RWPE2 (cell line): ENCODE data around the gene OCIAD1.

Experiments used
- ATAC-seq: fragments of 200-7000 bp; cut with Tn5 transposase; 3 replicates; pipeline ENCODE4 v1.9.1; 2021; ENCODE audit warnings: low read depth
- DNase-seq: peaks from one replicate; pipeline ENCODE4 v3.0.0-alpha.2; 2020; ENCODE audit warnings: low spot score
- H3K27ac ChIP-seq: fragments of 450-650 bp; 2 replicates; pipeline ENCODE4 v1.5.1; 2017; ENCODE audit warnings: mild to moderate bottlenecking; ENCODE audit not compliant: poor library complexity, severe bottlenecking
- H3K27me3 ChIP-seq: fragments of 250-450 bp; sonication (Bioruptor Pico); 2 replicates; pipeline ENCODE4 v1.5.1; 2021; ENCODE audit warnings: mild to moderate bottlenecking, moderate library complexity; ENCODE audit not compliant: insufficient read depth, poor library complexity, severe bottlenecking
- H3K36me3 ChIP-seq: fragments of 250-450 bp; sonication (Bioruptor Pico); 2 replicates; pipeline ENCODE4 v1.5.1; 2020; ENCODE audit warnings: low read depth, mild to moderate bottlenecking, moderate library complexity
- H3K4me1 ChIP-seq: fragments of 250-450 bp; sonication (Bioruptor Pico); 2 replicates; pipeline ENCODE4 v1.5.1; 2021; ENCODE audit warnings: mild to moderate bottlenecking, moderate library complexity; ENCODE audit not compliant: insufficient read depth, poor library complexity, severe bottlenecking
- H3K4me3 ChIP-seq: fragments of 250-450 bp; sonication (Bioruptor Pico); 2 replicates; pipeline ENCODE4 v1.5.1; 2021; ENCODE audit warnings: mild to moderate bottlenecking, moderate library complexity; ENCODE audit not compliant: severe bottlenecking
- H3K9me3 ChIP-seq: fragments of 250-450 bp; sonication (Bioruptor Pico); 2 replicates; pipeline ENCODE4 v1.5.1; 2021; ENCODE audit warnings: mild to moderate bottlenecking, moderate library complexity; ENCODE audit not compliant: severe bottlenecking
- CTCF ChIP-seq: fragments of 450-650 bp; IDR thresholded peaks from one replicate; pipeline ENCODE4 v1.5.1; 2017; ENCODE audit warnings: mild to moderate bottlenecking, moderate library complexity; ENCODE audit not compliant: poor library complexity, severe bottlenecking

Gene OCIAD1

GRCh38 chr4:48891028-48891619, 60.2 kb downstream of the OCIAD1 start:
- H3K4me1 ChIP-seq, result no peaks in the 10 kb centered on the region
- no peak for TF ChIP-seq CTCF
- DNase-seq, result no peak
- peaks cover 75% of the 10 kb centered on the region for H3K36me3 ChIP-seq
- no peak for ATAC-seq
- H3K4me3 ChIP-seq, result no peak overlapping the region
- H3K9me3 ChIP-seq, result no peaks in the 10 kb centered on the region
- H3K27ac ChIP-seq, result no peak overlapping the region
- H3K27me3 ChIP-seq, result no peaks in the 10 kb centered on the region

- Histone ChIP-seq H3K27ac (no peak overlapping the region), H3K36me3 (peaks cover 100% of the 10 kb centered on the region)
- DNase-seq, result no peak
Measured at GRCh38 chr4:48896845-48897244, 66.0 kb downstream of the OCIAD1 start.

GRCh38 chr4:48898733-48899431, 68.0 kb downstream of the OCIAD1 start:
- ATAC-seq, result peak; percentile 33; the same call in 1 of the 3 replicates
- Histone ChIP-seq H3K27ac (peak overlapping the region; percentile 30), H3K27me3 (no peaks in the 10 kb centered on the region), H3K36me3 (peaks cover 100% of the 10 kb centered on the region), H3K4me3 (no peak overlapping the region), H3K4me1 (peaks cover 17% of the 10 kb centered on the region), H3K9me3 (no peaks in the 10 kb centered on the region)
- DNase-seq, result no peak
- no peak for TF ChIP-seq CTCF

More at GRCh38 chr4:48896845-48897244, 66.0 kb downstream of the OCIAD1 start:
- Histone ChIP-seq H3K27me3 (no peaks in the 10 kb centered on the region), H3K4me1 (peaks cover 12% of the 10 kb centered on the region), H3K4me3 (no peak overlapping the region), H3K9me3 (no peaks in the 10 kb centered on the region)
- TF ChIP-seq CTCF, result no peak
- no peak for ATAC-seq

- Histone ChIP-seq H3K4me3 (no peak overlapping the region), H3K27ac (peak overlapping the region; percentile 30), H3K36me3 (peaks cover 100% of the 10 kb centered on the region), H3K4me1 (peaks cover 17% of the 10 kb centered on the region), H3K27me3 (no peaks in the 10 kb centered on the region), H3K9me3 (no peaks in the 10 kb centered on the region)
- no peak for TF ChIP-seq CTCF
- ATAC-seq (no peak), DNase-seq (no peak)
Measured at GRCh38 chr4:48899432-48899749, 68.5 kb downstream of the OCIAD1 start.

GRCh38 chr4:48899950-48900349, 69.1 kb downstream of the OCIAD1 start:
- ATAC-seq, result no peak
- Histone ChIP-seq H3K36me3 (peaks cover 100% of the 10 kb centered on the region), H3K27me3 (no peaks in the 10 kb centered on the region), H3K9me3 (no peaks in the 10 kb centered on the region), H3K4me1 (peaks cover 21% of the 10 kb centered on the region), H3K27ac (peak overlapping the region; percentile 30), H3K4me3 (no peak overlapping the region)
- TF ChIP-seq CTCF, result no peak
- no peak for DNase-seq
